ENCODE measurements around the gene PLXNA4. TPM values are rescaled to one million over a fixed set of nuclear protein-coding genes. Genes with fewer than 3 reads are reported as not detected.

The PLXNA4 gene
- total and polyA plus RNA-seq, 9 of the 15 experiments (the other 6 are each of a cell fraction or from before 2014, with no cell fraction given): under 0.01 to 0.09 TPM; not detected in 7

GRCh38 chr7:132292803-132293202, 283.5 kb downstream of the PLXNA4 start:
- intact Hi-C loops (cut with micrococcal nuclease): no loop called here
- Histone ChIP-seq H3K4me2 (ENCODE audit: insufficient read depth, low read length) (no peak overlapping the region), H3K9me3 (replicated peaks; ENCODE audit: control insufficient read depth, insufficient read depth, low read depth, low read length) (no peaks in the 10 kb centered on the region), H3K79me2 (ENCODE audit: control insufficient read depth, insufficient read depth, low read length) (no peaks in the 10 kb centered on the region), H4K20me1 (replicated peaks; ENCODE audit: control insufficient read depth, insufficient read depth, low read length) (peaks cover 5% of the 10 kb centered on the region; the same call in 1 of the 2 replicates), H3K4me1 (replicated peaks in 1 of 2; ENCODE audit: control insufficient read depth in 2 of 2, insufficient read depth in 2 of 2, low read length in 2 of 2) (no peaks in the 10 kb centered on the region), H3K27me3 (ENCODE audit: control insufficient read depth in 2 of 2, insufficient read depth in 2 of 2, low read length in 2 of 2) (peaks cover 12 to 32% of the 10 kb centered on the region in 2 experiments; a peak in 3 of 5 replicates), H3K9me1 (ENCODE audit: control insufficient read depth, insufficient read depth, low read length) (no peaks in the 10 kb centered on the region), H2AFZ (ENCODE audit: low read depth, low read length) (no peak overlapping the region), H3K27ac (ENCODE audit: extremely low read depth, low read depth, low read length) (no peak overlapping the region), H3K4me3 (no peak overlapping the region), H3K9ac (ENCODE audit: insufficient read depth in 1 of 2, low read depth in 2 of 2, low read length in 2 of 2) (no peak overlapping the region), H3K36me3 (ENCODE audit: control insufficient read depth, insufficient read depth, low read length) (no peaks in the 10 kb centered on the region)
- CTCF ChIA-PET (ENCODE audit: low intra/inter-chr PET ratio): no interaction called here
- ATAC-seq: no peak
- in situ Hi-C loops (cut with MboI): no loop called here
- WGBS (ENCODE audit: insufficient coverage, low coverage, missing lambda C conversion rate): 1% methylated on average over 4 of the region's 4 CpGs
- FAIRE-seq: no peak
- no peak for DNase-seq (ENCODE audit: extremely low read depth in 1 of 4, low spot score in 3 of 4)
- POLR2A ChIA-PET: interaction anchor here (1.2 kb wide), 1 partner anchor 9 kb away, joined by 4 read pairs; no protein-coding TSS in a partner anchor
- BruUV-seq (replicated peaks): no TSS peak
- TF ChIP-seq ATF7 (IDR thresholded peaks at IDR 0.05) (no peak), SNIP1 (IDR thresholded peaks at IDR 0.05; ENCODE audit: low read depth) (no peak), TBL1XR1 (IDR thresholded peaks at IDR 0.05; ENCODE audit: low read length in 2 of 2) (no peak), ETV5 (CRISPR knock-in tag; IDR thresholded peaks at IDR 0.05; ENCODE audit: low read depth) (no peak), ZNF134 (CRISPR knock-in tag; conservative IDR thresholded peaks at IDR 0.05) (no peak), ZNF384 (IDR thresholded peaks at IDR 0.05; ENCODE audit: low read depth, low read length) (no peak), ETS1 (conservative IDR thresholded peaks at IDR 0.05; ENCODE audit: control insufficient read depth, low read depth, low read length) (no peak), RNF2 (IDR thresholded peaks at IDR 0.05) (no peak), ZC3H11A (IDR thresholded peaks at IDR 0.05; ENCODE audit: low read depth, low read length) (no peak), NBN (IDR thresholded peaks at IDR 0.05; ENCODE audit: low read depth) (no peak), ZNF174 (CRISPR knock-in tag; IDR thresholded peaks at IDR 0.05) (no peak), MAX (CRISPR knock-in tag; IDR thresholded peaks at IDR 0.05) (no peak), ZNF41 (CRISPR knock-in tag; conservative IDR thresholded peaks at IDR 0.05) (no peak), SP2 (IDR thresholded peaks at IDR 0.05; ENCODE audit: extremely low read depth, low read depth, low read length, poor library complexity, severe bottlenecking) (no peak), THAP7 (CRISPR knock-in tag; IDR thresholded peaks at IDR 0.05) (no peak), ZSCAN29 (IDR thresholded peaks at IDR 0.05) (no peak)
